T-helper 1 cell (primary cell): Measurements from ENCODE around the gene TMEM163.
"Not testable (repeated sequence)": the region's sequence is repeated elsewhere in the genome, so short reads cannot be mapped to it uniquely, and the experiment has no call there.

ENCODE experiments used
- DNase-seq, 5 donors: peaks; one replicate each; pipeline ENCODE4 v3.0.0-alpha.2; 2012 to 2020

The TMEM163 gene

DNA sequence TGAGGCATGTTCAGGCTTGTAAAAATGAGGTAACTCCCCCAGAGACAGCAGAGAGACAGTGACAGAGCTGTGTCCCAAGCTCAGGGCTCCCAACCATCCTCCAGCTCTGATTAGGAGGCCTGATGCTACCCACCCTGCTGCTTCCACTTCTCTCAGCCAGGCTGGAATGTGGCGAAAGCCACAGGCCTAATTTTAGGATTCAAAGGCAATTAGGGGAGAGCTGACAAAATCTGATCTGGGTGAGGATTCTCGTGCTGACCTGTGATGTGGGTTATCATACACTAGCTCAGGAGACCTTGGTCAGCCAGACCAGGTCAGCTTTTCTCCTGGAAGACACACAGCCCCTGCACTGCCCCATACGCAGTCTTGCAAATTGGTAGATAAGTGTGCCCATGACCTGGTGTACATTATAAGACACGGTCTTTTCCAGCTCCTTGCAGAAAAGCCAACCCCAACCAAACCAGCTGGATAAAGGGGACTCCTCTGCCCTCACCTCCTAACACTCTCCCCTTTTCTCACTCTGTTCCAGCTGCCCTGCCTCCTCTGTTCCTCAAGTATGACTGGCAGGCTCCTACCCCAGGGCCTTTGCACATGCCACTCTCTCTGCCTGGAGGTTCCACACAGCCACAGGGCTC lies 239.0 kb downstream of the TMEM163 start:
- no peak for DNase-seq

DNA sequence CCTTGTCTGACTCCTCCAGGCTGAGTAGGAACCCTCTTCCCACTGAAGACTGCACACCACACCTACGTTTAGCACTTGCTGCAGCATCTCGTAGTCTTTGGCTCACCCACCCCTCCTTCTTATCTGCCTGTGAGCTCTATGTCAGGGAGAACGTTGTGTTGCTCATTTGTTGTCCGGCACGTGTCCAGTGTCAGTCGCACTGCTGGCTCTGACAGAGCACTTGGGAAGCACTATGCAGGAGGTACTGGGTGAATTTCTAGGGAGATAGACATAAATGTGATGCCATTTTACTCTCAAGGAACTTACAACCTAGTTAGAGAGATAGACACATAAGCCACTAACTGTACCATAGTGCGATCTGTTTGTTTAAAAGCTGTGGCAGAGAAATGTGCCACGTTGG lies 241.8 kb downstream of the TMEM163 start:
- not testable (repeated sequence) for DNase-seq

DNA sequence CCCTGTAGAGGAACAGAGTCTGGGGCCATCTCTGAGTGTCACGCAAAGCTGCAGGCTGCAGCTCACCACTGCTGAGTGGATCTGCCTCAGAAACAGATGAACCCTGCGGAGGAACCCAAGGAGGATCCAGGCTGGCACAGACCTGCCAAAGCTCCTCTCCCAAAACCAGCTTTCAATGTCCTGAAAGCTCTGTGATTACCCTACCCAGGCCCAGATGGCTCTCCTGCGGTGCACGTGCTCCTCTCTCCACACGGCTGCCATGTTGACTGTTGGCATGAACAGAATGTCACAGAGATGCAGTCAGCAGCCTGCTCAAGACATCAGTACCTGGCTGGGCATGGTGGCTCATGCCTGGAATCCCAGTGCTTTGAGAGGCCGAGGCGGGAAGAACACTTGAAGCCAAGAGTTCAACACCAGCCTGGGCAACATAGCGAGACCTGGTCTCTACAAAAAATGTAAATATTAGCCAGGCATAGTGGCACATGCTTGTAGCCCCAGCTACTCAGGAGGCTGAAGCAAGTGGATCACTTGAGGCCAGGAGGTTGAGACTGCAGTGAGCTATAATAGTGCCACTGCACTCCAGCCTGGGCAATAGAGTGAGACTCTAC lies 248.1 kb downstream of the TMEM163 start:
- no peak for DNase-seq

DNA sequence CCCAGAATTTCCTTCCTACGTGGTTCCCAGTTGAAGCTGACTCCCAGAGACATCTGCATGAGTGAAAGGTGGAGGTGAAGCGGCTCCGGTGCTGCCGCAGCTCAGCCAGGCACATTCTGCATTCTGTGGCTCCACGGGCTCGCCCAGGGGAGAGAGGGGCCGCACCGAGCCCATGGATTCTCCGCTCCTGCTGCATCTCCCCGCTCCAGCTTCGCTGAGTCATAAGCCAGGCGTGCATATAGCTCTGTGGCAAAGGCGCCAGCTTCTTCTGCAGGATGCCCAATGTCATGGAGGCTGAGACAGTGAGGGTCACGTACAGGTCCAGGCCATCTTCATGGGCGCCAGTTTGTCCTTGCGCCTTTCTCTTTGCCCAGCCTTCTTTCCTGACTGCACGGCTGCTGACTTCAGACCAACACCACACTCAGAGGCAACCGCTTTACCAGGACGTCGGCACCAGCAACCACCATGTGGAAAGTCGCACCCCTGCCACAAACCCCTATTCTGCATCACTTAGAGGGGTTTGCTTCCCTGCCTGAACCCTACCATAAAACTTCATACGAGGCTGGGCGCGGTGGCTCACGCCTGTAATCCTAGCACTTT lies 249.2 kb downstream of the TMEM163 start:
- no peak for DNase-seq

DNA sequence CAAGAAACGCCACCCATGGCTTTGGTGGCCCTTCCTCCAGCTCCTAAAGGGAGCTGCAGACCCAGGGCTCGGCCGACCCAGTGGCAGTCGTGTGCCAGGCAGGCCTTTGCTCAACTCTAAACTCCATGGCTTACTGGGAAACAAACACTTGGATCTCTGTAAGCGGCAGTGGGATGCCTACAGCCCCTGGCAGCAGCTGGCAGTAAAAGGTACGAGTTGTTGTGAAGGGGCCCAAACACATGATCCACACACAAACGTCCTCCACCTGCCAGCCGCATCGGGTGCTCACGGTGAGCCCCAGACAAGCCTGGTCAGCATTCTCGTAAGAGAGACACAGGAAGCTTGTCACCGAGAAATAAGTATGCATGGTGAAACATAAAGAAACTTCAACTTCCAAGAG lies 250.0 kb downstream of the TMEM163 start:
- DNase-seq: no peak

DNA sequence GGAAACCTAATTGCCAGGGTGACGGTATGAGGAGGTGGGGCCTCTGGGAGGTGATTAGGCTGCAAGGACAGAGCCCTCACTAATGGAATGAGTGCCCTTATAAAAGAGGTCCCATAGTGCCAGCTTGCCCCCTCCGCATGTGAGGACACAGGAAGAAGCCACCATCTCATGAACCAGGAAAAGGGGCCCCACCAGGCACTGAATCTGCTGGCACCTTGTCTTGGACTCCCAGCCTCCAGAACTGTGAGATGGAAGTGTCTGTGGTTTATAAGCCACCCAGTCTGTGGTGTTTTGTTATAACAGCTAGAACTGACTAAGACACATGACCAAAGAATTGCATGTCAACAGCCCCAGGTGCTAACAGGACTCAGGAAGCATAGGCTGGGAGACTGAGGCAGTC lies 250.6 kb downstream of the TMEM163 start:
- no peak for DNase-seq

DNA sequence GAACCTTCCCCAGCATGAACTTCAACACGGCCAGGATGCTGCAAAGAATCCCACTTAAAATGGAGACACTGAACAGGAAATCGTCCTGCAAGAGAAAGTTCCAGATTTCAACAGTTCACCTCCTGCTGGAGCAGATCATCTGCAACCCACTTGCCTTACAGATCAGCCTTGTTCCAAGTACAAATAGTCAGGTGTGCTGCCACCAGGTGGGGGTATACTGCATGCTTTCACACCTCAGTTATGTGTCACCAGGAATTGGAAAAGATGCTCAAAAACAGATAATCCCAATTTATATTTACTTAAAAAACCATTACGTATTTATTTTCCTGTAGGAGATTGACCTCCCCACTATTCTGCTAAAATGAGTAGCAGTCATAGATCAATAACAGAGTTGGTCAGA lies 252.7 kb downstream of the TMEM163 start:
- peak in 2 of 5 donors; percentile 7 to 15 for DNase-seq

DNA sequence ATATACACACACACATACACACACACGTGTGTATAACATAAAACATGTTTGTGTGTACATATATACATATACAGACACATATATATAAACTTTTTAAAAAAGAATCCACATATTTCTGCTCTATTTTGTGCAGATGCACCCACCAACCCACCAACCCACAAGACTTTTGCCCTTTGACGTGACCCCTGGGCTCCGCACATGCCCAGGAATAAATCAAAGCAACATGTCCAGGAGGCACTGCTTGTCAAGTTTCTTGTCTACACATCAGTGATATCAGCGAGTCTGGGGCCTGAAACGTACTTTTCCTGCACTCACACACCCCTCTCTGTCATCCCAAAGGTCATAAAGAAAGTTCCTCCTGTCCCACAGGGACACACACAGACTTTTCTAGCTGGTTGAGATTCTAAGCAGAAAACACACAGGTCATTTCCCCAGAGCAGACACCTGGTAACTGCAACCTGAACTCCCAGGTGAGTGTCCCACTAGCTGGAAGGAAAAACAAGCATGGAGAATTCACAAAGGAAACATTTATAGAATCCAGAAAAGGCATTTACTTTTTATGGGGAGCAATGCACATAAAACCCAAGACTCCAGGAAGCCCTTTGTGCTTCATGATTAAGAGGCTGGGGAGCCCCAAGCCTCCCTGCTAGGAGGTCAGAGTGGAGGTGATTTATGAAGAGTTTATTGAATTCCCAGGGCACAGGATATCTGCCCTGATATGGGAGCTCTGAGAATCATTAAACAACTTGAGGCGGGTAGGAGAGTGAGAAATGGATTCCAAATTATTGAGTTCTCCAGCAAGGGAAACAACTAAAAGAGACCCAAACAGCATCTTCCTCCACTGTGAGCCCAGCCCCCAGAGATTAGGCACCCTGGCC lies 253.3 kb downstream of the TMEM163 start:
- DNase-seq: no peak

DNA sequence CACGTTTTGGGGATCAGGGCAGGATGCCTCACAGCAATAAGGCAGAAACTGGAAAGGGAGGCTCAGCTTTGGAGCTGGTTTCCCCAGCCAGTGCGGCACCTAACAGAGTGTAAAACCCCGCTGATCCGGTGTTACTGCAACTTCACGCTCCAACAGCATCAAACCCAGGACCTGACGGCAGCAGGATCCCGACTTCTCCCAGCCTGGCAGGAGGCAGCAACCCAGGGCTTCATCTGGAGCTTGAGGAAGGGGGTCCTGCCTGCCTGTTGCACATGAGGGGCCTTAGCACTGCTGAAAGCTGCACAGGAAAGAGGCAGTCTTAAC lies 255.1 kb downstream of the TMEM163 start:
- no peak for DNase-seq

DNA sequence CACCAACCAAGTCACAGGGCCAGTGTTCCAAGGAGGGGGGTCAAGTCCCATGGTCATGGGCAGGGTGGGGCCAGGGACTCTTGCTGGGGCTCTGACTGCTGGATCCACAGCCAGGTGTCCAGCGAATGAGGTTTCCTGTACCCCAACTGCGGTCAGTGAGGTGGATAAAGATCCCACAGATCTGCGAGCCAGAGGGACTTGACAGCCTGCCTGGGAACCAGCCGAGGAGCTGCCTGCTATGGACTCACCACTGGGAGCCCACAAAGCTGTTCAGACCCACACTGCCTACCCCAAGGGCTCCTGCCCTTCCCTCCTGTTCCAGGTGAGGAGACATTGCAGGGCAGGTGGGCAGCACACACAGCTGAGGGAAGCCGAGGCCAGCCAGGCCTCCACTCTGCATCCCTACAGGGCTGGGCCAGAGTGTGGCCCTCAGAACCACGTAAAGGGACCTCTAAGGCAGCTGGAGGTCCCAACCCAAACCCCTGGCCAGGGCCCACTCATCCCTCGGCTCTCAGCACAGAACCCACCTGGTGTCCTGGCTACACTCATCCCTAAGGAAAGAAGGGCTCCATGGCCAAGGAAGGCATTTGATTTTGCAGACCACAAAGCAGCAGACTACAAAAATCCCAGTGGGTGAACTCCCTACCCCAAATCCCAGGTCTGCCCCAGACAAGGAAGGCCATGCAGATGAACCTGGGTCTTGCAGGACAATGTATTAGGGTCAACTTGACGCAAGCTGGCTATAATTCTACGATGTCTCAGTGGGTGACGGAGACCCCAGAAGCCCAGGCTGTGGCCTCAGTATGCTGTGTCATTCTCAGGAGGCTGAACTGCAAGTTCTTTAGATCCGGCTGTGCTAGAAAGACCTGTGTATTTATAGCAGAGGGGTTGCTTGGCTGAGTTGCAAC lies 255.8 kb downstream of the TMEM163 start:
- DNase-seq: no peak

DNA sequence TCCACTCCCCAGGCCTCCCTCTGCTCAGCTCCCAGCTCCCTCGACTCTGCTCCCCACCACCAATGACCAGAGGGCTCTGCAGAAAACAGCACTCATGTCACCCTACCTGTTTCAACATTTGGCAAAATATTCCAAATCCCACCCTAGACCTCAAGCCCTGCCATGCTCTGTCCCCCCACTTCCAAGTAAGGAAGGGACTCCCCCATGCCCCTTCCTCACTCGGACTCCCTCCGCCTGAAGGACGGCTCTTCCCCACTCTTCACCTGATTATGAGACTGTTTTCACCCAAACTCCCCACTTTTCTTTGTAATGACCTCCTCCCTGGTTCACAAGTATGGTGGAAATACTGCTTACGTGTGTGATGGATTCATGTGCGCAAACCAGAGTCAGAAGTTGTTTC lies 256.5 kb downstream of the TMEM163 start:
- DNase-seq: no peak

DNA sequence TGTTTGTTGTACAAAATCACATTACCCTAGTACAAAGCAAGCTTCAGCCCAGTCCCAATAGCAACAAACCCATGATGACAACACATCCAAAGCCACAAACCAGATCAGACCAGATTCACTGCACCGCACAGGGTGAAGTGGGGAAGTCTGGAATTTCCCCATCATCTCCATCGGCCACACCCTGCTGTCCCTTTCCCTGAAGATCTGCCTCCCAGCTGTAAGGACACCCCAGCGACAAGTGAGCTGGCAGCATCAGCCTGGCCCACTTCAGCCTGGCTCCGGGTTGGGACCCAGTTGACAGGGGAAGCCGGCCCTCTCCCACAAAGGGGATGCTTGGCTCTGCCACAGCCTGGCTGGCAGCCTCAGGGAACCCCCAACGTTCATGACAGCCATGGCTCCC lies 257.3 kb downstream of the TMEM163 start:
- DNase-seq: no peak

DNA sequence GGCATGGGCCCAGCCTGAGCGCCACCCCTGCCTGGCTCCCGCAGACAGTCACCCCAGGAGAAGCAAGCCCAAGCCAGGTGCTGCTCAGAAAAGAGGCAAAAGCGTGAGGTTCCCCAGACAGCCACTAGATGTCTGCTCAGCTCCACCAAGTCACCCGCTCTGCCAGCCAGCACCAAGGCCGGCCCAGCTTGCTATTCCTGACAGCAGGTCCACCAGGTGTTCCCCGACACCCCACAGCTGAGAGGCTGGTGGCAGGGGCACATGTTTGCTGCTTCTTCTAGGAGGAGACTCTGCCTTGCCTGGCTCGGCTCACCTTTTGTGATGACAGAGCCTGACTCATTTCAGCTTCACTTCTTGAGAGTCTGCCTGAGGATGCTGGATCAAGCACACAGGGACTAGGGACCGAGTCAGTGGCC lies 258.2 kb downstream of the TMEM163 start:
- DNase-seq: peak in 2 of 5 donors; percentile 8 to 10

DNA sequence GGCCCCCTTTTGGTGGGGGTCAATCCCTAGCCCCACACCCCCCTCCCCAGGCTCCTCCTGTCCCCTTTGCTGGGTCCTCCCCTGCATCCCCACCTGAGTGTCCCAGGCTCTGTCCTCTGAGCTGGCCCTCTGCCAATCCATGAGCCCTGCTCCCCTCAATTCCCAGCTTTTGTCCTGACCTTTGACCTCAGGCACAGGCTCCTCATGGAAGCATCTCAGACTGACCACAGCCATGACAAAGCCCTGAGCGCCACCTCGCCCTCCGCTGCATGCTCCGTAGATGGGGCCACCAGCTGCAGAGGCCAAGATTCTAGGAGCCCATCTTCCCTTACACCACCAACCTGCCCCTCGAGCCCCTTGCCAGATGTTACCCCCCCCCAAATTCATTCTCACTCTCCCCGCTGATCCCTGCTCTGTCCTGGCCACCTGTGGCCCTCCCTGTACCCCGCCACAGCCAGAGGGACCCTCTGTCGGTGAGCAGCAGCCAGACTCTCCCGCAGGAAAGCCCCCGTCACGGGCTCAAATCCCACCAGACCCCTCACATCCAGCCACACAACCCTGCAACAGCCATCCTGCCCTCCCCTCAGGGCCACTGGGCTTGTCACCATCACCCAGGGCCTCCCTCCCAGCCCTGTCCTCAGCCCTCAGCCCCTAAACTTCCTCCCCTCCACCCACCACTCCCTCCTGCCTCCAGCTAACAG lies 258.9 kb downstream of the TMEM163 start:
- no peak for DNase-seq

DNA sequence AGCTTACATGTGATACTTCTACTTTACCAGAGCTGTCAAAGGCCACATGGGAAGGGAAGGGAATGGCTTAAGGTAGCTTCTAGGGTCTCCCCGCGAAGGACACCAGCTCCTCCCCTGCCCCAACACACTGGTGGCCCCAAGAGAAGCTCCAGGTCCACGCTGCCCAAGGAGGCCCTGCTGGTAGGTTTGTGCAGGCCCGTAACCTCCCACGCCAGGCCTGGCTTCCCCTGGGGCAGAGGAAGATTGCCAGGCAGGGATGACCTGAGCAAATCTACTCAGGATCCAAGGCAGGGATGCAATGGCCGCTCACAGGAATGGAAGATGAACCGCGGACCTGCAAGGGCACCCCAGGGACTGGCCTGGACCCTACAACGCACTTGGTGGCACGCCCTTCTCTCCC lies 259.9 kb downstream of the TMEM163 start:
- no peak for DNase-seq

DNA sequence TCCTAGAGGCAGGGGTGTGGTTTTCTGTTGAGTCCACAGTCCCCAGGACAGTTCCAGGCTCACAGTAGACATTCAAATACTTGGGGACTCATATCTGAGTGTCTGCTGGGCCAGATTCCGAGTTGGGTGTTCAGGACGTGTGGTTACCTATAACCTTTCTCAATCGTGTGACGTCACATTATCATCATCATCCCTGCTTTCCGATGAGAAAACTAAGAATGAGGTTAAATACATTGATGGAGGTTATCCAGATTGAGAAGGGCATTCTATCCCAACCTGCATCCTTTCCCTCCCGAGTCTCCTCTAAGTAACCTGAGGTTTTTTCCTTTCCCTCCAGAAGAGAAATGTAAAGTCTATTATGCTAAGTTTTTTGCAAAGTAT lies 260.3 kb downstream of the TMEM163 start:
- no peak for DNase-seq

DNA sequence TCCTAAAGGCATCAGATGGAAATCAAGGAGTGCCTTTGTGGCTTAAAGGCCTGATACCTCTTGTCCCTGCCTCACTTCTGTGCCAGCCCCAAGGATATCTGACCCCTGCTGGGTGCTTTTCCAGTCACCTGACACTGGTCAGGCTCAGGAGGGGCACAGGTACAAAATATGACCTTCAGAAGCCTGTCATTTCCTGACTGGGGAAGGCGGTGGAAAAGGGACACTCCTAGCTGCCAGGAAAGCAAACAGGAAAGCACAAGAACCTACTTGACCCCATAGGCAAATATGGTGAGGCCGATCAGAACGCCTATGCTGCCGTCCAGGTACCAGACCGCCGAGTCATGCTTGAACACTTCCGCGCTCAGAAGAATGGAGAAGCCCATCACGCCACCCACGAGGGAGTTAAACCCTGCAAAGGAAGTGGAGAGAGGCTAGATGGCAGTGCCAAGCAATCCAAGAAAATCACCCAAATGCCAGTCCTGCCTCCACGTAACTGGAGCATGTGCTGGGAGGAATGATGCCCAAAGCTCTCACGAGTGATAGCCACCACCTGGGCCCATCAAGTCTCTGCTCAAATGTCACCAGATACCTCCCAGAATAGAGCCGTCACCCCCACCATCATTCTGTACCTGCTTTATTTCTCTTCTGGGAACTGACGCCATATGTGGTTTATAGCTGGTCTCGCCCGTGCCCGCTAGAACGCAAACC lies 260.9 kb downstream of the TMEM163 start:
- no peak for DNase-seq

DNA sequence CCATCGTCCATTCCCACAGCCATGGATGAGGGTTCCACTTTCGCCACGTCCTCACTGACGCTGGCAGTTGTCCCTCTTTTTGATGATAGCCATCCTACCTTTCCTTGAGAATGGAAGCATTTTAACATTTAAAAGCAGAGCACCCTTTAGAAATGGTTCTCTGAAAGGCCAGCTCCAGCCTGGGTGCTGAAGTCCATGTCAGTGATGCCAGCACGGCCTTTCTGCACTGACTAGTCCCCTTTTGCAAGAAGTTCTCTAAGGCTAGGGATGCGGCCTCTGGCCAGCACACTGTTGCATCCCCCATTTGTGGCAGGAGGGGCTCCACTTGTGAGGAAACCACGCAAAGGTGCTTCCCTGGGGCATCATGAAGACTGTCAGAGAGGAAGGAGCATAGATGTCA lies 261.4 kb downstream of the TMEM163 start:
- no peak for DNase-seq

DNA sequence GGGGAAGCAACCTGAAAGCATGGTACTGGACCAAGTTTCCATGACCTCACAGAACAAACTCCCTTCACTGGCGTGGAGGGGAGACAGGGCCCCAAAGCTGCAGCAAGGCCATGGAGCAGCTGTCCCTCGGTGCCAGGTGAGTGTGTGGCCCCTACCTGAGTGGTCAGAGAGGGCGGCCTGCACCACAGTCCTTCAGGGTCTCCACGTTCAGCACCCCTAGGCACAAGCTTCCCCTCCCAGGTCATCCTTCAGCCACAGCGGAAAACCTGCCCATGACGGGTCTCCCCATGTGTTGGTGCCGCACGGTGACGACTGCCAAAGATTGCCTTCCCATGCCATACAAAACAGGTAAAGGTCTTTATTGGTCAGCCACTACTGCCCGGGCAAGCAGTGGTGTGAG lies 263.4 kb downstream of the TMEM163 start:
- no peak for DNase-seq

DNA sequence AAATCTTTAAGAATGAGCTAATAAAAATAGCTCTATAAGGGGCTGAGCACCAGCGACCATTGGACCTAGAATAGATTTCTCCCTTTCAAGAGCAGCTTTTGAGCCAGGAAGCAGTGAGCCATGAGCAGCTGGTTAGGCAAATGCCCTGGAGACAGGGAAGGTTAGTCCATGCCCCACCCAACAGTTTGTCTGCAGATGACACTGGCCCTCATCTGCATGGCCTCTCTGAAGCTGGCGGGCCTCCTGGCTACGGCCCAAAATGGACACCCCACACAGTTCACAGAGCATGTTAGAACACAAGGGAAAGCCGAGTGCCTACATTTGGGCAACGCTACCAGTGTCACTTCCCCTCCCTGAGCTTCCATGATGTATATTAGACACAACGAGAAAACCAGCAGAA lies 263.9 kb downstream of the TMEM163 start:
- DNase-seq: no peak

DNA sequence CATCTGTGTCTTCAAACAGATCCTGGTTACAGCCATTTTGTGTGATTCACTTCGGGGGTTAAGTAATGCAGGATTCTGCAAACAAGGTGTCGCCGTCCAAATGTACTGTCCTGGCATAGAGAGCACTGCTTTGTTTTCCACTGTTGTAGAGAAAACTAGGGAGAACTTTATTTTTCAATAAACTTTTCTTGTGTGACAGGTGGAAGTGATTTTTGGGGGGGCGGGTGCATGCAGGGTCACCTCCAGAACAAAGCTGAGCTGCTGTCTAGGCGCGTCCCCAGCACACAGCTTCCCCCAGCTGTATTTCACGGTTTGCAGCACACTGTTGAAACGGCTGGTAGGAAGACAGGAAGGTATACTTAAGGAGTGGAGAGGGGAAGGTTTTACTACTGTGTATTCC lies 264.4 kb downstream of the TMEM163 start:
- DNase-seq: no peak
